Neural progenitor cell (in vitro differentiated cells): Measurements from ENCODE around the gene OCIAD2. TPM values are rescaled to one million over a fixed set of nuclear protein-coding genes. Genes with fewer than 3 reads are reported as not detected.

Experiments used
- DNase-seq: peaks from one replicate; pipeline ENCODE4 v3.0.0-alpha.2; 2016; ENCODE audit warnings: low spot score
- H2AFZ ChIP-seq: fragments of 200-600 bp; sonication (generic); replicated peaks from 2 replicates; pipeline ENCODE4 v1.6.1; 2016; ENCODE audit warnings: antibody characterized with exemption
- H3F3A ChIP-seq: fragments of 200-600 bp; sonication (generic); 2 replicates; pipeline ENCODE4 v1.6.1; 2016; ENCODE audit warnings: antibody characterized with exemption, low read depth
- H3K27ac ChIP-seq: fragments of 200-600 bp; sonication (generic); 2 replicates; pipeline ENCODE4 v1.5.1; 2016; ENCODE audit warnings: mild to moderate bottlenecking
- H3K27me3 ChIP-seq: fragments of 200-600 bp; sonication (generic); 2 replicates; pipeline ENCODE4 v1.6.1; 2016; ENCODE audit warnings: mild to moderate bottlenecking, moderate library complexity
- H3K36me3 ChIP-seq: fragments of 200-600 bp; sonication (generic); 2 replicates; pipeline ENCODE4 v1.5.1; 2016
- H3K4me1 ChIP-seq: fragments of 200-600 bp; sonication (generic); 2 replicates; pipeline ENCODE4 v1.6.1; 2016; ENCODE audit warnings: mixed run types
- H3K4me2 ChIP-seq: fragments of 200-600 bp; sonication (generic); 2 replicates; pipeline ENCODE4 v1.6.1; 2016
- H3K4me3 ChIP-seq: fragments of 200-600 bp; sonication (generic); 2 replicates; pipeline ENCODE4 v1.5.1; 2016
- H3K79me2 ChIP-seq: fragments of 200-600 bp; sonication (generic); 2 replicates; pipeline ENCODE4 v1.6.1; 2016; ENCODE audit warnings: low read depth
- H3K9ac ChIP-seq: fragments of 200-600 bp; sonication (generic); 2 replicates; pipeline ENCODE4 v1.6.1; 2016
- H3K9me3 ChIP-seq: fragments of 200-600 bp; sonication (generic); 2 replicates; pipeline ENCODE4 v1.5.1; 2016; ENCODE audit warnings: low read depth
- H4K20me1 ChIP-seq: fragments of 200-600 bp; sonication (generic); 2 replicates; pipeline ENCODE4 v1.6.1; 2016; ENCODE audit warnings: low read depth
- H3K27ac Mint-ChIP-seq: 3 replicates; pipeline ENCODE4 v1.8.0; 2021; ENCODE audit warnings: mixed read lengths
- H3K27me3 Mint-ChIP-seq: 2 replicates; pipeline ENCODE4 v1.8.0; 2022; ENCODE audit warnings: low read depth, mild to moderate bottlenecking, inconsistent platforms, moderate library complexity, mixed read lengths; ENCODE audit not compliant: insufficient read depth
- H3K36me3 Mint-ChIP-seq: 3 replicates; pipeline ENCODE4 v1.8.0; 2021; ENCODE audit warnings: mixed read lengths
- H3K4me1 Mint-ChIP-seq: 3 replicates; pipeline ENCODE4 v1.8.0; 2021; ENCODE audit warnings: mixed read lengths
- H3K4me3 Mint-ChIP-seq: 3 replicates; pipeline ENCODE4 v1.8.0; 2021; ENCODE audit warnings: mild to moderate bottlenecking, moderate library complexity, mixed read lengths
- H3K9me3 Mint-ChIP-seq: 3 replicates; pipeline ENCODE4 v1.8.0; 2020; ENCODE audit warnings: mixed read lengths
- CTCF ChIP-seq: fragments of 200-600 bp; sonication (generic); IDR thresholded peaks from 2 replicates; pipeline ENCODE4 v1.5.1; 2017; ENCODE audit warnings: antibody characterized with exemption, mild to moderate bottlenecking
- EZH2 ChIP-seq: fragments of 200-600 bp; sonication (generic); IDR thresholded peaks from 2 replicates; pipeline ENCODE4 v1.6.1; 2017; ENCODE audit warnings: antibody characterized with exemption, mild to moderate bottlenecking, moderate library complexity
- EZH2phosphoT487 ChIP-seq: fragments of 200-600 bp; sonication (generic); IDR thresholded peaks from 2 replicates; pipeline ENCODE4 v1.6.1; 2017; ENCODE audit warnings: antibody characterized with exemption
- total RNA-seq: library from RNA; depleted of rRNA; stranded (reverse); fragments of >200 nt; gene quantifications from 2 replicates; pipeline ENCODE4 v1.2.3, GENCODE V29; 2015; ENCODE audit warnings: low replicate concordance

The OCIAD2 gene
- total RNA-seq, 1 donor from 2014 or later, result 28.8 TPM

- no peaks in the 10 kb centered on the region for H3K4me1 ChIP-seq
- H3K36me3 ChIP-seq, result peaks cover 39% of the 10 kb centered on the region
- DNase-seq, result no peak
- no peak overlapping the region for H2AFZ ChIP-seq
- H3K36me3 Mint-ChIP-seq, result peaks cover 39% of the 10 kb centered on the region
- H3F3A ChIP-seq, result peaks cover 4% of the 10 kb centered on the region
- H3K27ac Mint-ChIP-seq, result no peak overlapping the region
- H3K27ac ChIP-seq, result no peak overlapping the region
- no peak overlapping the region for H3K4me3 Mint-ChIP-seq
- H3K9ac ChIP-seq, result no peak overlapping the region
- no peak overlapping the region for H3K4me3 ChIP-seq
- TF ChIP-seq CTCF, result no peak
- TF ChIP-seq EZH2phosphoT487, result no peak
- TF ChIP-seq EZH2, result no peak
- no peaks in the 10 kb centered on the region for H3K9me3 Mint-ChIP-seq
- peaks cover 2% of the 10 kb centered on the region for H3K27me3 Mint-ChIP-seq
- no peaks in the 10 kb centered on the region for H3K27me3 ChIP-seq
- H3K79me2 ChIP-seq, result peaks cover 6% of the 10 kb centered on the region
- no peak overlapping the region for H3K4me2 ChIP-seq
- peaks cover 10% of the 10 kb centered on the region for H4K20me1 ChIP-seq
- H3K4me1 Mint-ChIP-seq, result no peaks in the 10 kb centered on the region
- no peaks in the 10 kb centered on the region for H3K9me3 ChIP-seq
Observed at GRCh38 chr4:48854982-48855381, 51.6 kb downstream of the OCIAD2 start.

- peaks cover 2% of the 10 kb centered on the region for H3K27me3 Mint-ChIP-seq
- H3K27ac Mint-ChIP-seq, result no peak overlapping the region
- no peak for TF ChIP-seq EZH2phosphoT487
- TF ChIP-seq CTCF, result no peak
- no peak for TF ChIP-seq EZH2
- no peaks in the 10 kb centered on the region for H3K9me3 Mint-ChIP-seq
- no peak overlapping the region for H3K4me3 Mint-ChIP-seq
- no peaks in the 10 kb centered on the region for H3K27me3 ChIP-seq
- no peaks in the 10 kb centered on the region for H3K9me3 ChIP-seq
- H3K36me3 Mint-ChIP-seq, result peaks cover 35% of the 10 kb centered on the region
- no peak overlapping the region for H3K27ac ChIP-seq
- H3K4me2 ChIP-seq, result no peak overlapping the region
- no peaks in the 10 kb centered on the region for H3K4me1 Mint-ChIP-seq
- H3K4me3 ChIP-seq, result no peak overlapping the region
- H3F3A ChIP-seq, result peaks cover 4% of the 10 kb centered on the region
- no peak overlapping the region for H2AFZ ChIP-seq
- H4K20me1 ChIP-seq, result peaks cover 11% of the 10 kb centered on the region
- peaks cover 7% of the 10 kb centered on the region for H3K79me2 ChIP-seq
- no peak overlapping the region for H3K9ac ChIP-seq
- DNase-seq, result no peak
- H3K36me3 ChIP-seq, result peaks cover 33% of the 10 kb centered on the region
- no peaks in the 10 kb centered on the region for H3K4me1 ChIP-seq
Observed at GRCh38 chr4:48854395-48854683, 52.2 kb downstream of the OCIAD2 start.

GRCh38 chr4:48853604-48854394 is 52.8 kb downstream of the OCIAD2 start:
- no peaks in the 10 kb centered on the region for H3K4me1 Mint-ChIP-seq
- peaks cover 34% of the 10 kb centered on the region for H3K36me3 Mint-ChIP-seq
- Histone ChIP-seq H4K20me1 (peaks cover 11% of the 10 kb centered on the region), H3K27ac (no peak overlapping the region), H3K27me3 (no peaks in the 10 kb centered on the region), H2AFZ (no peak overlapping the region), H3K4me2 (no peak overlapping the region), H3K4me1 (no peaks in the 10 kb centered on the region), H3K36me3 (peaks cover 28% of the 10 kb centered on the region), H3K9me3 (no peaks in the 10 kb centered on the region), H3F3A (peaks cover 4% of the 10 kb centered on the region), H3K9ac (no peak overlapping the region), H3K79me2 (peaks cover 12% of the 10 kb centered on the region), H3K4me3 (no peak overlapping the region)
- H3K9me3 Mint-ChIP-seq, result no peaks in the 10 kb centered on the region
- TF ChIP-seq CTCF (no peak), EZH2 (no peak)
- peaks cover 2% of the 10 kb centered on the region for H3K27me3 Mint-ChIP-seq
- no peak overlapping the region for H3K27ac Mint-ChIP-seq
- no peak overlapping the region for H3K4me3 Mint-ChIP-seq
- no peak for DNase-seq
